SK-N-SH treated with all-trans-retinoic acid at 6 μM for 48 hours (cell line): Measurements from ENCODE around the gene GSC2.

Source experiments
- ATAC-seq: fragments of 200-7000 bp; cut with Tn5 transposase; 3 replicates; pipeline ENCODE4 v1.9.1; 2020; ENCODE audit warnings: mild to moderate bottlenecking, moderate library complexity
- BACH2 ChIP-seq: fragments of 250-450 bp; sonication (Bioruptor Pico); IDR thresholded peaks from 2 replicates; pipeline ENCODE4 v1.9.0; 2021; ENCODE audit warnings: mild to moderate bottlenecking, borderline replicate concordance
- CSDC2 ChIP-seq: fragments of 250-450 bp; sonication (Bioruptor Pico); IDR thresholded peaks from 2 replicates; pipeline ENCODE4 v1.5.0; 2020; ENCODE audit warnings: mild to moderate bottlenecking, moderate library complexity
- ESRRG ChIP-seq: fragments of 250-450 bp; sonication (Bioruptor Pico); IDR thresholded peaks from 2 replicates; pipeline ENCODE4 v1.6.1; 2021; ENCODE audit warnings: mild to moderate bottlenecking
- GLIS3 ChIP-seq: fragments of 250-450 bp; sonication (Bioruptor Pico); IDR thresholded peaks from 2 replicates; pipeline ENCODE4 v1.5.0; 2020; ENCODE audit warnings: mild to moderate bottlenecking, moderate library complexity
- ISL1 ChIP-seq: fragments of 250-450 bp; sonication (Bioruptor Pico); IDR thresholded peaks from 2 replicates; pipeline ENCODE4 v2.1.2; 2022; ENCODE audit warnings: mild to moderate bottlenecking, moderate library complexity
- PATZ1 ChIP-seq: fragments of 250-450 bp; sonication (Bioruptor Pico); IDR thresholded peaks from 2 replicates; pipeline ENCODE4 v1.8.0; 2020; ENCODE audit warnings: mild to moderate bottlenecking, moderate library complexity, borderline replicate concordance
- PPARA ChIP-seq: fragments of 250-450 bp; sonication (Bioruptor Pico); IDR thresholded peaks from 2 replicates; pipeline ENCODE4 v1.5.0; 2020; ENCODE audit warnings: mild to moderate bottlenecking, borderline replicate concordance
- RARB ChIP-seq: fragments of 250-450 bp; sonication (Bioruptor Pico); IDR thresholded peaks from 2 replicates; pipeline ENCODE4 v1.8.0; 2021; ENCODE audit warnings: mild to moderate bottlenecking, moderate library complexity
- SNAI2 ChIP-seq: fragments of 250-450 bp; sonication (Bioruptor Pico); IDR thresholded peaks from 2 replicates; pipeline ENCODE4 v1.5.0; 2020; ENCODE audit warnings: mild to moderate bottlenecking, moderate library complexity
- TCF4 ChIP-seq: fragments of 250-450 bp; sonication (Bioruptor Pico); IDR thresholded peaks from 2 replicates; pipeline ENCODE4 v1.8.0; 2021; ENCODE audit warnings: mild to moderate bottlenecking, moderate library complexity, borderline replicate concordance
- TOX ChIP-seq: fragments of 250-450 bp; sonication (Bioruptor Pico); IDR thresholded peaks from 2 replicates; pipeline ENCODE4 v1.8.0; 2021; ENCODE audit warnings: mild to moderate bottlenecking, moderate library complexity, borderline replicate concordance
- TSHZ2 ChIP-seq: fragments of 250-450 bp; sonication (Bioruptor Pico); IDR thresholded peaks from 2 replicates; pipeline ENCODE4 v1.5.0; 2020; ENCODE audit warnings: mild to moderate bottlenecking, moderate library complexity
- ZC3H10 ChIP-seq: fragments of 250-450 bp; sonication (Bioruptor Pico); IDR thresholded peaks from 2 replicates; pipeline ENCODE4 v1.5.1; 2021; ENCODE audit warnings: mild to moderate bottlenecking, moderate library complexity
- ZFP3 ChIP-seq: fragments of 250-450 bp; sonication (Bioruptor Pico); IDR thresholded peaks from 2 replicates; pipeline ENCODE4 v1.5.0; 2020; ENCODE audit warnings: mild to moderate bottlenecking, moderate library complexity
- ZFP30 ChIP-seq: fragments of 450-650 bp; formaldehyde crosslinking; IDR thresholded peaks from 2 replicates; pipeline ENCODE4 v1.5.0; 2022; ENCODE audit warnings: mild to moderate bottlenecking, moderate library complexity
- ZNF565 ChIP-seq: fragments of 450-650 bp; formaldehyde crosslinking; conservative IDR thresholded peaks from 2 replicates; pipeline ENCODE4 v1.5.0; 2020; ENCODE audit warnings: low read depth, mild to moderate bottlenecking, moderate library complexity
- ZNF70 ChIP-seq: fragments of 450-650 bp; formaldehyde crosslinking; IDR thresholded peaks from 2 replicates; pipeline ENCODE4 v1.5.0; 2020; ENCODE audit warnings: mild to moderate bottlenecking, moderate library complexity
- ZNF8 ChIP-seq: fragments of 450-650 bp; formaldehyde crosslinking; IDR thresholded peaks from 2 replicates; pipeline ENCODE4 v1.5.0; 2020; ENCODE audit warnings: mild to moderate bottlenecking, moderate library complexity
- TF ChIP-seq, protein P1 (sequence below): fragments of 250-450 bp; sonication (Bioruptor Pico); IDR thresholded peaks from 2 replicates; pipeline ENCODE4 v1.5.1; 2020; ENCODE audit warnings: low read depth, mild to moderate bottlenecking, moderate library complexity
- TF ChIP-seq, protein P2 (sequence below): fragments of 250-450 bp; sonication (Bioruptor Pico); IDR thresholded peaks from 2 replicates; pipeline ENCODE4 v1.8.0; 2021; ENCODE audit warnings: low read depth, mild to moderate bottlenecking, moderate library complexity, borderline replicate concordance
- TF ChIP-seq, protein P3 (sequence below): fragments of 250-450 bp; sonication (Bioruptor Pico); IDR thresholded peaks from 2 replicates; pipeline ENCODE4 v1.5.1; 2021; ENCODE audit warnings: mild to moderate bottlenecking, moderate library complexity

The GSC2 gene

GRCh38 chr22:19169947-19170318, 19.8 kb upstream of the GSC2 start (continued):
- TF ChIP-seq TSHZ2 (CRISPR knock-in tag), result no peak
- TF ChIP-seq TOX (CRISPR knock-in tag), result no peak
- no peak for TF ChIP-seq CSDC2 (CRISPR knock-in tag)
- TF ChIP-seq, protein P1, sequence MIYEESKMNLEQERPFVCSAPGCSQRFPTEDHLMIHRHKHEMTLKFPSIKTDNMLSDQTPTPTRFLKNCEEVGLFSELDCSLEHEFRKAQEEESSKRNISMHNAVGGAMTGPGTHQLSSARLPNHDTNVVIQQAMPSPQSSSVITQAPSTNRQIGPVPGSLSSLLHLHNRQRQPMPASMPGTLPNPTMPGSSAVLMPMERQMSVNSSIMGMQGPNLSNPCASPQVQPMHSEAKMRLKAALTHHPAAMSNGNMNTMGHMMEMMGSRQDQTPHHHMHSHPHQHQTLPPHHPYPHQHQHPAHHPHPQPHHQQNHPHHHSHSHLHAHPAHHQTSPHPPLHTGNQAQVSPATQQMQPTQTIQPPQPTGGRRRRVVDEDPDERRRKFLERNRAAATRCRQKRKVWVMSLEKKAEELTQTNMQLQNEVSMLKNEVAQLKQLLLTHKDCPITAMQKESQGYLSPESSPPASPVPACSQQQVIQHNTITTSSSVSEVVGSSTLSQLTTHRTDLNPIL (CRISPR knock-in tag), result no peak
- TF ChIP-seq, all 23 proteins: peak for 0

DNA sequence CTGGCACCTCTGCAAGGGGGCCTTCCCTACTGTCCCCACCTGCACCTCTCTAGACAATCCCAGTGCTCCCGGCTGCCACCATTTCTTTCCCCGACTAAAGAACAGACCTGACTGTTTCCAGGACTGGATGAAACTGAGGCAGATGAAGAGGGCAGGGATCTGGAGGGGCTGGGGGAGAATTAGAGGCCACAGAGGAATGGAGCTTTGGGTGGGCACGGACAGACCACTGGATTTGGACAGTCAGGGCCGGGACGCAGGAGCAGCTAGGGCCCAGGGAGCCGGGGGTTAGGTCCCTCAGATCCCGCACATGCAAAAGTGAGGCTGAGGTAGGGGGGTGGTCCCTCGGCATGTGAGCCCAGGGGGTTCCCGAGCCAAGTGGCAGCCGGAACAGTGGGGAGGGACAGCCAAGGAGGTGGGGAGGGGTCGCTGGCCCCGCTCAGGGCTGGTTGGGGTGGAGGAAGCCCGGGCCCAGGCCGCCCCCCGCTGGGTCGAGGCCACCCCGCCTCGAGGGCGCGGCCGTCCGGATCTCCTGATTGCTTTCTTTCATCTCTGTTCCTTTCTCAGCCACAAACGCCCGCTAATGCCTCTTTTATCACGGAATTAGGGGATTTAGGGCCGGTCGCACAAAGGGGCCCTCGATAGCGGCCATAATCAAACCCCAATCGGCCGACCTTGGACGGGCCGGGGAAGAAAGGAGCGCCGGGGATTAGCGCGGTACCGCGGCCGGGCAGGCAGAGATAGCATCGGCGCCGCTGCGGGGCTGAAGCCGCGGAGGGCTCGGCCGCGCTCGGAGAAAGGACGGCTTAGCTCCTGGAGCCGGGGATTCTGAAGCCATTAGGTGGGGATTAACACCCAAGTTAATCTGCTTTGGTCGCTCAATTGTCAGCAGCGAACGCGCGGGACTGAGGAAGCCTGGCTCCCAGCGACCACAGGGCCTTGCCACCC, 19.2 kb upstream of the GSC2 start:
- ATAC-seq, result no peak
- no peak for TF ChIP-seq PPARA (CRISPR knock-in tag)

DNA sequence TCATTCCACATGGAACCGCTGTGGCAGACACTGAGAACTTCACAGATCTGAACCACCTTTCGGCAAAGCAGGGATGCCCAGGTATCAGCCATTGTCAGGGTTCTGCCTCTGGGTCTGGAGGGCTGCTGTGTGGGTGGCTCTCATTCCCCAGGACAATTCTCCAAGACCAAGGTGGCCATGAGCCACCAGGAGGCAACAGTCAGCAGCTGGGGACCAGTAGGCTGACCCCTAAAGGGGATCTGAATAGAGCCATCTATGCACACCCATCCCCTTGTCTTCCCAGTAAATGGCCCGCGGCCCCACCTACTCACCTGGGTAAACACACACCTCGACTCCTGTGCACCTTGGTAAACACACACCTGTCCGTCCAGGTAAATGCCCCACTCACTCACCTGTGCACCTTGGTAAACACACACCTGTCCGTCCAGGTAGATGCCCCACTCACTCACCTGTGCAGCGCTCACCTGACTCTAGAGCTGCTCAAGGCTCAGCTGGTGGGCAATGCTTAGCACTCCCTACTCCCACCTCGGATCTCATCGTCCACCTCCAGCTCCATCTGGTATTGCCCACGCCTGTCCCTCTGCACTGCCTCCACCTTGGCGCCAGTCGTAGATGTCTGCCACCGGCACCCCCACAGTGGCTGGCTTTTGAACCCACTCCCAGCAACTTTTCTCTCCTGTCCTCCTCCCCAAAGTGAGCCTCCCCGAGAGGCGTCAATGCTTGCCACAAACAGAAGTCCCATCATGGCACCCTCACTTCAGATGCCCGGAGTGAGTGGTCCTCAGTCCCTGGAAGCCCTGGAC, 18.2 kb upstream of the GSC2 start:
- no peak for ATAC-seq

More for the DNA sequence above, 18.2 kb upstream of the GSC2 start:
- TF ChIP-seq ZC3H10 (no peak), ZNF70 (CRISPR knock-in tag) (no peak), TOX (CRISPR knock-in tag) (no peak), ZFP3 (no peak), ISL1 (no peak), TCF4 (CRISPR knock-in tag) (no peak), ZNF8 (no peak), ZNF565 (CRISPR knock-in tag) (no peak), BACH2 (no peak), PATZ1 (CRISPR knock-in tag) (no peak), RARB (CRISPR knock-in tag) (no peak), CSDC2 (CRISPR knock-in tag) (no peak), ZFP30 (CRISPR knock-in tag) (no peak), TSHZ2 (CRISPR knock-in tag) (no peak), SNAI2 (CRISPR knock-in tag) (no peak), ESRRG (no peak), GLIS3 (CRISPR knock-in tag) (no peak)
- TF ChIP-seq, protein P2, sequence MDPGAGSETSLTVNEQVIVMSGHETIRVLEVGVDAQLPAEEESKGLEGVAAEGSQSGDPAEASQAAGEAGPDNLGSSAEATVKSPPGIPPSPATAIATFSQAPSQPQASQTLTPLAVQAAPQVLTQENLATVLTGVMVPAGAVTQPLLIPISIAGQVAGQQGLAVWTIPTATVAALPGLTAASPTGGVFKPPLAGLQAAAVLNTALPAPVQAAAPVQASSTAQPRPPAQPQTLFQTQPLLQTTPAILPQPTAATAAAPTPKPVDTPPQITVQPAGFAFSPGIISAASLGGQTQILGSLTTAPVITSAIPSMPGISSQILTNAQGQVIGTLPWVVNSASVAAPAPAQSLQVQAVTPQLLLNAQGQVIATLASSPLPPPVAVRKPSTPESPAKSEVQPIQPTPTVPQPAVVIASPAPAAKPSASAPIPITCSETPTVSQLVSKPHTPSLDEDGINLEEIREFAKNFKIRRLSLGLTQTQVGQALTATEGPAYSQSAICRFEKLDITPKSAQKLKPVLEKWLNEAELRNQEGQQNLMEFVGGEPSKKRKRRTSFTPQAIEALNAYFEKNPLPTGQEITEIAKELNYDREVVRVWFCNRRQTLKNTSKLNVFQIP (CRISPR knock-in tag), result no peak
- TF ChIP-seq, protein P3, sequence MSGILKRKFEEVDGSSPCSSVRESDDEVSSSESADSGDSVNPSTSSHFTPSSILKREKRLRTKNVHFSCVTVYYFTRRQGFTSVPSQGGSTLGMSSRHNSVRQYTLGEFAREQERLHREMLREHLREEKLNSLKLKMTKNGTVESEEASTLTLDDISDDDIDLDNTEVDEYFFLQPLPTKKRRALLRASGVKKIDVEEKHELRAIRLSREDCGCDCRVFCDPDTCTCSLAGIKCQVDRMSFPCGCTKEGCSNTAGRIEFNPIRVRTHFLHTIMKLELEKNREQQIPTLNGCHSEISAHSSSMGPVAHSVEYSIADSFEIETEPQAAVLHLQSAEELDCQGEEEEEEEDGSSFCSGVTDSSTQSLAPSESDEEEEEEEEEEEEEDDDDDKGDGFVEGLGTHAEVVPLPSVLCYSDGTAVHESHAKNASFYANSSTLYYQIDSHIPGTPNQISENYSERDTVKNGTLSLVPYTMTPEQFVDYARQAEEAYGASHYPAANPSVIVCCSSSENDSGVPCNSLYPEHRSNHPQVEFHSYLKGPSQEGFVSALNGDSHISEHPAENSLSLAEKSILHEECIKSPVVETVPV (CRISPR knock-in tag), result no peak
